Measurements from ENCODE around the gene RUNX1. TPM values are rescaled to one million over a fixed set of nuclear protein-coding genes. Genes with fewer than 3 reads are reported as not detected.

RUNX1 gene
- total and polyA plus RNA-seq, 10 of the 15 experiments (the other 5 are each of a cell fraction or from before 2014, with no cell fraction given), result 0.90 to 15.2 (median 4.1) TPM

- H4K20me1 ChIP-seq (ENCODE audit: control insufficient read depth, insufficient read depth), result no peaks in the 10 kb centered on the region
- in situ Hi-C loops (cut with MboI), result no loop called here
- ChIA-PET SMC1A (ENCODE audit: uncharacterized antibody, unreplicated experiment) (no interaction called here), RAD21 (ENCODE audit: unreplicated experiment) (no interaction called here), CTCF (no interaction called here), POLR2A (no interaction called here)
- H3K79me2 ChIP-seq (ENCODE audit: control insufficient read depth, insufficient read depth, low read length), result no peaks in the 10 kb centered on the region
- H3K27me3 ChIP-seq (replicated peaks in 1 of 2; ENCODE audit: control insufficient read depth in 2 of 2, insufficient read depth in 2 of 2, low read length in 1 of 2), result no peaks in the 10 kb centered on the region
- H3K27ac ChIP-seq (ENCODE audit: control insufficient read depth, insufficient read depth), result no peak overlapping the region
- no TSS peak for BruUV-seq (replicated peaks)
- no peak overlapping the region for H3K4me3 ChIP-seq
- DNase-seq (ENCODE audit: low read depth, low spot score) (no peak), ATAC-seq (no peak), FAIRE-seq (no peak)
- 59% methylated on average over 9 of the region's 11 CpGs for WGBS (ENCODE audit: insufficient coverage, insufficient replicate concordance, low lambda C conversion rate, missing lambda C conversion rate)
- H3K9ac ChIP-seq (ENCODE audit: control insufficient read depth, insufficient read depth, low read length), result no peak overlapping the region
- H3K4me2 ChIP-seq (ENCODE audit: control insufficient read depth, insufficient read depth), result no peak overlapping the region
- no peaks in the 10 kb centered on the region for H3K4me1 ChIP-seq (ENCODE audit: control insufficient read depth, insufficient read depth, low read length)
- H3K9me3 ChIP-seq (replicated peaks; ENCODE audit: control insufficient read depth, insufficient read depth, low read length), result no peaks in the 10 kb centered on the region
- no peak overlapping the region for H2AFZ ChIP-seq (ENCODE audit: control insufficient read depth, low read depth, low read length)
- TF ChIP-seq NFYA (IDR thresholded peaks at IDR 0.05; ENCODE audit: borderline replicate concordance, low read depth, low read length), result no peak
- no peaks in the 10 kb centered on the region for H3K36me3 ChIP-seq (ENCODE audit: control insufficient read depth in 2 of 2, insufficient read depth in 2 of 2, low read length in 1 of 2)
- intact Hi-C loops (cut with micrococcal nuclease; ENCODE audit: unreplicated experiment), result no loop called here
These were observed 23.9 kb upstream of the RUNX1 start for GRCh38 chr21:35072960-35073359.

GRCh38 chr21:35072557-35072956 is 23.5 kb upstream of the RUNX1 start:
- no peak overlapping the region for H3K27ac ChIP-seq (ENCODE audit: control insufficient read depth, insufficient read depth)
- H4K20me1 ChIP-seq (ENCODE audit: control insufficient read depth, insufficient read depth), result no peaks in the 10 kb centered on the region
- H3K9me3 ChIP-seq (replicated peaks; ENCODE audit: control insufficient read depth, insufficient read depth, low read length), result no peaks in the 10 kb centered on the region
- no peaks in the 10 kb centered on the region for H3K27me3 ChIP-seq (replicated peaks in 1 of 2; ENCODE audit: control insufficient read depth in 2 of 2, insufficient read depth in 2 of 2, low read length in 1 of 2)
- intact Hi-C loops (cut with micrococcal nuclease; ENCODE audit: unreplicated experiment), result no loop called here
- H3K4me1 ChIP-seq (ENCODE audit: control insufficient read depth, insufficient read depth, low read length), result no peaks in the 10 kb centered on the region
- POLR2A ChIA-PET, result no interaction called here
- FAIRE-seq, result no peak
- no peak for ATAC-seq
- no peak overlapping the region for H2AFZ ChIP-seq (ENCODE audit: control insufficient read depth, low read depth, low read length)
- no peak overlapping the region for H3K4me2 ChIP-seq (ENCODE audit: control insufficient read depth, insufficient read depth)
- 18% methylated on average over 5 of the region's 5 CpGs for WGBS (ENCODE audit: insufficient coverage, insufficient replicate concordance, low lambda C conversion rate, missing lambda C conversion rate)
- CTCF ChIA-PET, result no interaction called here
- H3K79me2 ChIP-seq (ENCODE audit: control insufficient read depth, insufficient read depth, low read length), result no peaks in the 10 kb centered on the region
- in situ Hi-C loops (cut with MboI), result no loop called here
- H3K36me3 ChIP-seq (ENCODE audit: control insufficient read depth in 2 of 2, insufficient read depth in 2 of 2, low read length in 1 of 2), result no peaks in the 10 kb centered on the region
- H3K4me3 ChIP-seq, result no peak overlapping the region
- BruUV-seq (replicated peaks), result no TSS peak
- SMC1A ChIA-PET (ENCODE audit: uncharacterized antibody, unreplicated experiment), result no interaction called here
- RAD21 ChIA-PET (ENCODE audit: unreplicated experiment), result no interaction called here
- no peak overlapping the region for H3K9ac ChIP-seq (ENCODE audit: control insufficient read depth, insufficient read depth, low read length)
- no peak for DNase-seq (ENCODE audit: low read depth, low spot score)
- TF ChIP-seq EP300 (IDR thresholded peaks at IDR 0.05; ENCODE audit: borderline replicate concordance in 1 of 2, control insufficient read depth in 1 of 2, low read depth in 2 of 2, low read length in 2 of 2) (no peak), ELK1 (IDR thresholded peaks at IDR 0.05; ENCODE audit: low read depth, low read length) (no peak), FOXK2 (IDR thresholded peaks at IDR 0.05) (no peak), BHLHE40 (IDR thresholded peaks at IDR 0.05; ENCODE audit: borderline replicate concordance in 1 of 2, low read depth in 2 of 2, low read length in 1 of 2) (no peak), ZZZ3 (IDR thresholded peaks at IDR 0.05; ENCODE audit: control insufficient read depth, insufficient read length, low read depth) (no peak), CTCF (IDR thresholded peaks at IDR 0.05 in 2 of 3, conservative IDR thresholded peaks at IDR 0.05 in 1 of 3; ENCODE audit: control insufficient read depth in 2 of 3, extremely low read depth in 1 of 3, insufficient read depth in 1 of 3, low read depth in 3 of 3, low read length in 3 of 3) (no peak), RELA (IDR thresholded peaks at IDR 0.05; ENCODE audit: borderline replicate concordance, partially characterized antibody) (no peak), ATF2 (IDR thresholded peaks at IDR 0.05; ENCODE audit: low read length) (no peak), HDAC2 (IDR thresholded peaks at IDR 0.05) (no peak), ZNF24 (IDR thresholded peaks at IDR 0.05) (no peak), ETV6 (conservative IDR thresholded peaks at IDR 0.05 in 1 of 2, IDR thresholded peaks at IDR 0.05 in 1 of 2; ENCODE audit: borderline replicate concordance in 1 of 2, low read depth in 1 of 2) (no peak)

Data from GM12878 (cell line).